Neural progenitor cell (in vitro differentiated cells): Measurements from ENCODE around the gene CEP170B. TPM values are rescaled to one million over a fixed set of nuclear protein-coding genes. Genes with fewer than 3 reads are reported as not detected.

Experiments
- DNase-seq: peaks from one replicate; pipeline ENCODE4 v3.0.0-alpha.2; 2016; ENCODE audit warnings: low spot score
- H2AFZ ChIP-seq: fragments of 200-600 bp; sonication (generic); replicated peaks from 2 replicates; pipeline ENCODE4 v1.6.1; 2016; ENCODE audit warnings: antibody characterized with exemption
- H3F3A ChIP-seq: fragments of 200-600 bp; sonication (generic); 2 replicates; pipeline ENCODE4 v1.6.1; 2016; ENCODE audit warnings: antibody characterized with exemption, low read depth
- H3K27ac ChIP-seq: fragments of 200-600 bp; sonication (generic); 2 replicates; pipeline ENCODE4 v1.5.1; 2016; ENCODE audit warnings: mild to moderate bottlenecking
- H3K27me3 ChIP-seq: fragments of 200-600 bp; sonication (generic); 2 replicates; pipeline ENCODE4 v1.6.1; 2016; ENCODE audit warnings: mild to moderate bottlenecking, moderate library complexity
- H3K36me3 ChIP-seq: fragments of 200-600 bp; sonication (generic); 2 replicates; pipeline ENCODE4 v1.5.1; 2016
- H3K4me1 ChIP-seq: fragments of 200-600 bp; sonication (generic); 2 replicates; pipeline ENCODE4 v1.6.1; 2016; ENCODE audit warnings: mixed run types
- H3K4me2 ChIP-seq: fragments of 200-600 bp; sonication (generic); 2 replicates; pipeline ENCODE4 v1.6.1; 2016
- H3K4me3 ChIP-seq: fragments of 200-600 bp; sonication (generic); 2 replicates; pipeline ENCODE4 v1.5.1; 2016
- H3K79me2 ChIP-seq: fragments of 200-600 bp; sonication (generic); 2 replicates; pipeline ENCODE4 v1.6.1; 2016; ENCODE audit warnings: low read depth
- H3K9ac ChIP-seq: fragments of 200-600 bp; sonication (generic); 2 replicates; pipeline ENCODE4 v1.6.1; 2016
- H3K9me3 ChIP-seq: fragments of 200-600 bp; sonication (generic); 2 replicates; pipeline ENCODE4 v1.5.1; 2016; ENCODE audit warnings: low read depth
- H4K20me1 ChIP-seq: fragments of 200-600 bp; sonication (generic); 2 replicates; pipeline ENCODE4 v1.6.1; 2016; ENCODE audit warnings: low read depth
- H3K27ac Mint-ChIP-seq: 3 replicates; pipeline ENCODE4 v1.8.0; 2021; ENCODE audit warnings: mixed read lengths
- H3K27me3 Mint-ChIP-seq: 2 replicates; pipeline ENCODE4 v1.8.0; 2022; ENCODE audit warnings: low read depth, mild to moderate bottlenecking, inconsistent platforms, moderate library complexity, mixed read lengths; ENCODE audit not compliant: insufficient read depth
- H3K36me3 Mint-ChIP-seq: 3 replicates; pipeline ENCODE4 v1.8.0; 2021; ENCODE audit warnings: mixed read lengths
- H3K4me1 Mint-ChIP-seq: 3 replicates; pipeline ENCODE4 v1.8.0; 2021; ENCODE audit warnings: mixed read lengths
- H3K4me3 Mint-ChIP-seq: 3 replicates; pipeline ENCODE4 v1.8.0; 2021; ENCODE audit warnings: mild to moderate bottlenecking, moderate library complexity, mixed read lengths
- H3K9me3 Mint-ChIP-seq: 3 replicates; pipeline ENCODE4 v1.8.0; 2020; ENCODE audit warnings: mixed read lengths
- CTCF ChIP-seq: fragments of 200-600 bp; sonication (generic); IDR thresholded peaks from 2 replicates; pipeline ENCODE4 v1.5.1; 2017; ENCODE audit warnings: antibody characterized with exemption, mild to moderate bottlenecking
- EZH2 ChIP-seq: fragments of 200-600 bp; sonication (generic); IDR thresholded peaks from 2 replicates; pipeline ENCODE4 v1.6.1; 2017; ENCODE audit warnings: antibody characterized with exemption, mild to moderate bottlenecking, moderate library complexity
- EZH2phosphoT487 ChIP-seq: fragments of 200-600 bp; sonication (generic); IDR thresholded peaks from 2 replicates; pipeline ENCODE4 v1.6.1; 2017; ENCODE audit warnings: antibody characterized with exemption
- total RNA-seq: library from RNA; depleted of rRNA; stranded (reverse); fragments of >200 nt; gene quantifications from 2 replicates; pipeline ENCODE4 v1.2.3, GENCODE V29; 2015; ENCODE audit warnings: low replicate concordance

The CEP170B gene
- total RNA-seq, 1 donor from 2014 or later = 3.0 TPM

GRCh38 chr14:104821229-104821945, 43.7 kb upstream of the CEP170B start:
- Histone ChIP-seq H3K36me3 (no peaks in the 10 kb centered on the region), H3K27me3 (peaks cover 24% of the 10 kb centered on the region), H3K27ac (no peak overlapping the region), H3K4me1 (peaks cover 6% of the 10 kb centered on the region), H3F3A (peaks cover 10% of the 10 kb centered on the region), H3K4me2 (no peak overlapping the region), H2AFZ (no peak overlapping the region), H3K9ac (no peak overlapping the region), H3K4me3 (no peak overlapping the region), H4K20me1 (no peaks in the 10 kb centered on the region), H3K9me3 (no peaks in the 10 kb centered on the region), H3K79me2 (peaks cover 9% of the 10 kb centered on the region)
- H3K4me1 Mint-ChIP-seq = peaks cover 18% of the 10 kb centered on the region
- DNase-seq = no peak
- H3K36me3 Mint-ChIP-seq = peaks cover 5% of the 10 kb centered on the region
- peaks cover 15% of the 10 kb centered on the region for H3K27me3 Mint-ChIP-seq
- no peak overlapping the region for H3K4me3 Mint-ChIP-seq
- TF ChIP-seq EZH2phosphoT487 = no peak
- no peak for TF ChIP-seq EZH2
- TF ChIP-seq CTCF = no peak
- peaks cover 8% of the 10 kb centered on the region for H3K9me3 Mint-ChIP-seq
- no peak overlapping the region for H3K27ac Mint-ChIP-seq

GRCh38 chr14:104821971-104822608, 43.0 kb upstream of the CEP170B start:
- Mint-ChIP-seq H3K27ac (no peak overlapping the region), H3K27me3 (peaks cover 14% of the 10 kb centered on the region), H3K4me3 (no peak overlapping the region), H3K36me3 (peaks cover 5% of the 10 kb centered on the region), H3K4me1 (peaks cover 16% of the 10 kb centered on the region), H3K9me3 (peaks cover 8% of the 10 kb centered on the region)
- Histone ChIP-seq H3K9me3 (no peaks in the 10 kb centered on the region), H3K27ac (no peak overlapping the region), H3K36me3 (no peaks in the 10 kb centered on the region), H2AFZ (no peak overlapping the region), H3K9ac (no peak overlapping the region), H3F3A (peaks cover 14% of the 10 kb centered on the region), H3K4me2 (no peak overlapping the region), H3K27me3 (peaks cover 30% of the 10 kb centered on the region), H3K79me2 (peaks cover 5% of the 10 kb centered on the region), H3K4me1 (peaks cover 3% of the 10 kb centered on the region), H3K4me3 (no peak overlapping the region), H4K20me1 (no peaks in the 10 kb centered on the region)
- no peak for DNase-seq
- TF ChIP-seq CTCF = no peak

GRCh38 chr14:104822821-104823615, 42.0 kb upstream of the CEP170B start:
- no peak for TF ChIP-seq EZH2
- Histone ChIP-seq H3K4me3 (no peak overlapping the region), H3K9ac (no peak overlapping the region), H2AFZ (no peak overlapping the region), H3K4me2 (no peak overlapping the region), H4K20me1 (no peaks in the 10 kb centered on the region), H3K9me3 (no peaks in the 10 kb centered on the region), H3K27ac (no peak overlapping the region), H3K27me3 (peaks cover 34% of the 10 kb centered on the region), H3K4me1 (no peaks in the 10 kb centered on the region), H3K36me3 (no peaks in the 10 kb centered on the region), H3K79me2 (no peaks in the 10 kb centered on the region), H3F3A (peaks cover 18% of the 10 kb centered on the region)
- H3K4me3 Mint-ChIP-seq = no peak overlapping the region
- H3K36me3 Mint-ChIP-seq = peaks cover 5% of the 10 kb centered on the region
- H3K27ac Mint-ChIP-seq = no peak overlapping the region
- no peak for DNase-seq
- H3K4me1 Mint-ChIP-seq = peaks cover 20% of the 10 kb centered on the region
- H3K9me3 Mint-ChIP-seq = peaks cover 8% of the 10 kb centered on the region
- H3K27me3 Mint-ChIP-seq = peaks cover 21% of the 10 kb centered on the region
